G401 (cell line): ENCODE data around the gene MAP7D2. TPM values are rescaled to one million over a fixed set of nuclear protein-coding genes. Genes with fewer than 3 reads are reported as not detected.
A peak's percentile ranks its signal among the peaks of the same experiment; 100 is the strongest.

Experiments
- DNase-seq: peaks from one replicate; pipeline ENCODE4 v3.0.0-alpha.2; 2015; ENCODE audit warnings: low spot score
- in situ Hi-C: cut with HindIII; loops from 2 replicates; pipeline ENCODE4 v1.10.0; 2016; ENCODE audit warnings: low sequenced_read_pairs, mixed read lengths
- total RNA-seq: library from RNA; depleted of rRNA; stranded (reverse); fragments of >200 nt; shearing (Covaris generic); gene quantifications from 2 replicates; pipeline ENCODE4 v1.2.3, GENCODE V29; 2014; rRNA removed

Gene MAP7D2
- total RNA-seq, 1 experiment from 2014 or later = not detected

GRCh38 chrX:19990556-19991349 is 126.0 kb downstream of the MAP7D2 start, which contains the start of gene BCLAF3:
BCLAF3 (minus strand) TSS chrX:19991061; CDS start chrX:19970264, 20,797 bp downstream.
- peak; percentile 81 for DNase-seq
- in situ Hi-C loops = no loop called here

- peak; percentile 29 for DNase-seq
- in situ Hi-C loops = no loop called here
Observed at GRCh38 chrX:19990151-19990555, 126.6 kb downstream of the MAP7D2 start.

- in situ Hi-C loops = no loop called here
- DNase-seq = no peak
Observed at GRCh38 chrX:19987856-19988255, 128.9 kb downstream of the MAP7D2 start.

GRCh38 chrX:19986531-19986930 is 130.2 kb downstream of the MAP7D2 start:
- no peak for DNase-seq
- in situ Hi-C loops = no loop called here

GRCh38 chrX:19981947-19982346 is 134.8 kb downstream of the MAP7D2 start:
- in situ Hi-C loops = no loop called here
- DNase-seq = no peak

GRCh38 chrX:19975845-19976244 is 140.9 kb downstream of the MAP7D2 start:
- in situ Hi-C loops = no loop called here
- DNase-seq = no peak

- DNase-seq = no peak
- in situ Hi-C loops = no loop called here
Observed at GRCh38 chrX:19972984-19973383, 143.7 kb downstream of the MAP7D2 start.

GRCh38 chrX:19968276-19968675 is 148.4 kb downstream of the MAP7D2 start:
- in situ Hi-C loops = no loop called here
- DNase-seq = no peak

GRCh38 chrX:19966056-19966455 is 150.7 kb downstream of the MAP7D2 start:
- in situ Hi-C loops = no loop called here

GRCh38 chrX:19964017-19964710 is 152.5 kb downstream of the MAP7D2 start:
- in situ Hi-C loops = no loop called here
- no peak for DNase-seq

More at GRCh38 chrX:19966056-19966455, 150.7 kb downstream of the MAP7D2 start:
- no peak for DNase-seq

- DNase-seq = no peak
- in situ Hi-C loops = no loop called here
Observed at GRCh38 chrX:19960913-19961312, 155.8 kb downstream of the MAP7D2 start.

- no peak for DNase-seq
- in situ Hi-C loops = no loop called here
Observed at GRCh38 chrX:19958552-19959486, 157.9 kb downstream of the MAP7D2 start.

- in situ Hi-C loops = no loop called here
- DNase-seq = no peak
Observed at GRCh38 chrX:19956923-19957322, 159.8 kb downstream of the MAP7D2 start.

Other genes with a start within 250 kb of the MAP7D2 start
- gene SH3KBP1, start 229.3 kb downstream of the MAP7D2 start, total RNA-seq = 16.7 and 26.8 TPM in 2 replicates
- 2.8 and 4.1 TPM in 2 replicates for gene BCLAF3, start 125.8 kb downstream of the MAP7D2 start, total RNA-seq
- gene EIF1AX, start 24.9 kb upstream of the MAP7D2 start, total RNA-seq = 58.7 and 90.4 TPM in 2 replicates
- 8.2 and 15.4 TPM in 2 replicates for gene RPS6KA3, start 150.0 kb upstream of the MAP7D2 start, total RNA-seq